SK-N-DZ (cell line): ENCODE data around the gene TKFC. TPM values are rescaled to one million over a fixed set of nuclear protein-coding genes. Genes with fewer than 3 reads are reported as not detected.

Experiments
- DNase-seq: peaks from one replicate; pipeline ENCODE4 v3.0.0-alpha.2; 2015; ENCODE audit warnings: low spot score
- polyA plus RNA-seq, 2 experiments: library from polyadenylated mRNA; depleted of rRNA; stranded (reverse); fragments of >200 nt; gene quantifications; 2 replicates each; pipeline ENCODE4 v1.2.3, GENCODE V29; 2014

TKFC gene
- 64.3 and 88.2 TPM in 2 replicates for polyA plus RNA-seq (2014; cell fraction: cytosol; rRNA removed)
- polyA plus RNA-seq (2014; cell fraction: nucleus; rRNA removed): 122 and 159 TPM in 2 replicates

GRCh38 chr11:61332797-61333549 lies at the start of gene TKFC, which contains the start of gene DDB1:
Gene TKFC, plus strand, starts transcription at chr11:61333228. Its CDS starts 1,501 bp downstream, at chr11:61334729.
Gene DDB1, minus strand, starts transcription at chr11:61333105. Its CDS starts 137 bp downstream, at chr11:61332968.
- DNase-seq: peak; percentile 93

GRCh38 chr11:61283613-61284012 lies 49.4 kb upstream of the TKFC start:
- DNase-seq: no peak

GRCh38 chr11:61287338-61287977 lies 45.6 kb upstream of the TKFC start:
- no peak for DNase-seq

GRCh38 chr11:61290905-61291690 lies 41.9 kb upstream of the TKFC start:
- no peak for DNase-seq

- no peak for DNase-seq
These were observed 40.7 kb upstream of the TKFC start for GRCh38 chr11:61292356-61292755.

- peak; percentile 55 for DNase-seq
These were observed 38.9 kb upstream of the TKFC start for GRCh38 chr11:61293867-61294716.

- peak; percentile 75 for DNase-seq
These were observed 38.1 kb upstream of the TKFC start, which contains the start of gene VWCE for GRCh38 chr11:61294717-61295595. Gene VWCE, minus strand, starts transcription at chr11:61295316. Its CDS starts 279 bp downstream, at chr11:61295037.

- DNase-seq: no peak
These were observed 37.5 kb upstream of the TKFC start for GRCh38 chr11:61295596-61295926.

GRCh38 chr11:61297341-61297740 lies 35.7 kb upstream of the TKFC start:
- DNase-seq: no peak

GRCh38 chr11:61297746-61298145 lies 35.3 kb upstream of the TKFC start:
- DNase-seq: no peak

- no peak for DNase-seq
These were observed 34.3 kb upstream of the TKFC start for GRCh38 chr11:61298663-61299244.

- DNase-seq: no peak
These were observed 30.5 kb upstream of the TKFC start for GRCh38 chr11:61302550-61302949.

GRCh38 chr11:61303725-61304124 lies 29.3 kb upstream of the TKFC start:
- DNase-seq: no peak

- no peak for DNase-seq
These were observed 27.6 kb upstream of the TKFC start for GRCh38 chr11:61305417-61305816.

- no peak for DNase-seq
These were observed 26.8 kb upstream of the TKFC start for GRCh38 chr11:61306221-61306620.

GRCh38 chr11:61307354-61307753 lies 25.7 kb upstream of the TKFC start:
- DNase-seq: no peak

- no peak for DNase-seq
These were observed 23.9 kb upstream of the TKFC start for GRCh38 chr11:61309141-61309540.

- DNase-seq: no peak
These were observed 23.3 kb upstream of the TKFC start for GRCh38 chr11:61309739-61310138.

- no peak for DNase-seq
These were observed 22.3 kb upstream of the TKFC start for GRCh38 chr11:61310749-61311148.

GRCh38 chr11:61315260-61315659 lies 17.8 kb upstream of the TKFC start:
- no peak for DNase-seq
